Esophagus muscularis mucosa (tissue), 3 donors: ENCODE data around the gene RNPS1.

Experiments
- CTCF ChIP-seq, 3 experiments: fragments of 200-600 bp in 2 of 3; fragments of 450-650 bp in 1 of 3; sonication (generic) in 2 of 3; IDR thresholded peaks; one replicate each; pipeline ENCODE4 v1.5.1; 2017 to 2019; ENCODE audit warnings: antibody characterized with exemption in 3 of 3, mild to moderate bottlenecking in 2 of 3, moderate library complexity in 1 of 3
- POLR2A ChIP-seq: fragments of 450-650 bp; IDR thresholded peaks from one replicate; pipeline ENCODE4 v1.6.1; 2017; ENCODE audit warnings: antibody characterized with exemption, moderate library complexity, mild to moderate bottlenecking, low read depth

GRCh38 chr16:2287916-2288547, 20.1 kb upstream of the RNPS1 start:
- no peak for TF ChIP-seq CTCF (IDR thresholded peaks at IDR 0.05)
- TF ChIP-seq POLR2A = no peak
